C4-2B (cell line): ENCODE measurements around the gene EVI5.

ENCODE experiments used
- ZFX ChIP-seq: fragments of 450-650 bp; IDR thresholded peaks from 2 replicates; pipeline ENCODE4 v1.6.1; 2017
- TF ChIP-seq, protein P1 (sequence below): fragments of 450-650 bp; conservative IDR thresholded peaks from 2 replicates; pipeline ENCODE4 v1.5.1; 2017; ENCODE audit warnings: mild to moderate bottlenecking

DNA sequence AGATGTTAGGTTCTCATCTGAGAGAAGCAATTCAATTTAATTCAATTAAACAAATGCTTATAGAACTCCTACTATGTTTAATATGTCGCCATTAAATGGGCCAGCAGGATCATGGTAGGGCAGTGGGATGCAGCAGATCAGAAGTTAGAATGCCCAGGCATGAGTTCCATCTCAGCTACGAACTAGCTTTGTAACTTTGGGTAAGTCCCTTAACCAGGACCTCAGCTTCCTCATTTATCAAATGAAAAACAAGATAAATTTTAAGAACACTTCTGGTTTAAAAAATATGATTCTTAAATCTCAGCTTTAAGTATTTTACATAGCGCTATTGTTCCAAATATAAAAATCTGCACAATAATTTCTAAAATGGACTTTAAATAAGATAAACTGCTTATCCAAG, 230.7 kb downstream of the EVI5 start:
- TF ChIP-seq, protein P1, sequence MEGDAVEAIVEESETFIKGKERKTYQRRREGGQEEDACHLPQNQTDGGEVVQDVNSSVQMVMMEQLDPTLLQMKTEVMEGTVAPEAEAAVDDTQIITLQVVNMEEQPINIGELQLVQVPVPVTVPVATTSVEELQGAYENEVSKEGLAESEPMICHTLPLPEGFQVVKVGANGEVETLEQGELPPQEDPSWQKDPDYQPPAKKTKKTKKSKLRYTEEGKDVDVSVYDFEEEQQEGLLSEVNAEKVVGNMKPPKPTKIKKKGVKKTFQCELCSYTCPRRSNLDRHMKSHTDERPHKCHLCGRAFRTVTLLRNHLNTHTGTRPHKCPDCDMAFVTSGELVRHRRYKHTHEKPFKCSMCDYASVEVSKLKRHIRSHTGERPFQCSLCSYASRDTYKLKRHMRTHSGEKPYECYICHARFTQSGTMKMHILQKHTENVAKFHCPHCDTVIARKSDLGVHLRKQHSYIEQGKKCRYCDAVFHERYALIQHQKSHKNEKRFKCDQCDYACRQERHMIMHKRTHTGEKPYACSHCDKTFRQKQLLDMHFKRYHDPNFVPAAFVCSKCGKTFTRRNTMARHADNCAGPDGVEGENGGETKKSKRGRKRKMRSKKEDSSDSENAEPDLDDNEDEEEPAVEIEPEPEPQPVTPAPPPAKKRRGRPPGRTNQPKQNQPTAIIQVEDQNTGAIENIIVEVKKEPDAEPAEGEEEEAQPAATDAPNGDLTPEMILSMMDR, result no peak
- no peak for TF ChIP-seq ZFX
